Thyroid gland (tissue), 4 donors: Measurements from ENCODE around the gene CRIM1. TPM values are rescaled to one million over a fixed set of nuclear protein-coding genes. Genes with fewer than 3 reads are reported as not detected.
A peak's percentile ranks its signal among the peaks of the same experiment; 100 is the strongest.

Source experiments
- DNase-seq, 2 donors: peaks; one replicate each; pipeline ENCODE4 v3.0.0-alpha.2; 2019
- H3K27ac ChIP-seq, 3 donors: fragments of 200-600 bp; sonication (generic); 1 replicate in 2 of 3; 2 replicates in 1 of 3; pipeline ENCODE4 v1.5.1; 2016 to 2019; ENCODE audit warnings: mild to moderate bottlenecking in 1 of 3, moderate library complexity in 1 of 3
- H3K27me3 ChIP-seq: fragments of 200-600 bp; sonication (generic); one replicate; pipeline ENCODE4 v1.5.1; 2019
- H3K36me3 ChIP-seq, 2 donors: fragments of 200-600 bp; sonication (generic); one replicate each; pipeline ENCODE4 v1.5.1; 2016 to 2019
- H3K4me1 ChIP-seq, 2 donors: fragments of 200-600 bp; sonication (generic); one replicate each; pipeline ENCODE4 v1.5.1; 2017 to 2019
- H3K4me3 ChIP-seq, 3 donors: fragments of 200-600 bp; sonication (generic); replicated peaks in 1 of 3; 1 replicate in 2 of 3; 2 replicates in 1 of 3; pipeline ENCODE4 v1.5.1; 2016; ENCODE audit warnings: mild to moderate bottlenecking in 1 of 3
- H3K9me3 ChIP-seq: fragments of 200-600 bp; sonication (generic); one replicate; pipeline ENCODE4 v1.5.1; 2017
- POLR2A ChIP-seq, 2 donors: fragments of 450-650 bp; IDR thresholded peaks; one replicate each; pipeline ENCODE4 v1.6.1; 2017; ENCODE audit warnings: antibody characterized with exemption in 2 of 2, mild to moderate bottlenecking in 2 of 2, moderate library complexity in 1 of 2
- WGBS, 2 donors: methylation state at CpG; one replicate each; pipeline ENCODE4 v1.1.5; 2017; 5-methylcytosine and 5-hydroxymethylcytosine counted together
- intact Hi-C: fragments of 100-400 bp; cut with DNase I; formaldehyde crosslinking; loops from one replicate; pipeline ENCODE4 v1.15.1; 2023
- total RNA-seq, 4 donors: library from RNA; depleted of rRNA; stranded (reverse); fragments of >200 nt; gene quantifications; one replicate each; pipeline ENCODE4 v1.2.3, GENCODE V29; 2016
- TF ChIP-seq, protein P1 (sequence below), 6 experiments: fragments of 200-600 bp in 3 of 6; fragments of 450-650 bp in 3 of 6; sonication (generic) in 3 of 6; IDR thresholded peaks; one replicate each; pipeline ENCODE4 v1.5.1; 2016 to 2019; ENCODE audit warnings: antibody characterized with exemption in 6 of 6, mild to moderate bottlenecking in 2 of 6, inconsistent platforms in 1 of 6, moderate library complexity in 1 of 6

Gene CRIM1
- total RNA-seq, 4 donors from 2014 or later: 49.5 to 104 (median 71.5) TPM

- TF ChIP-seq POLR2A (IDR thresholded peaks at IDR 0.05): no peak
- TF ChIP-seq, protein P1, sequence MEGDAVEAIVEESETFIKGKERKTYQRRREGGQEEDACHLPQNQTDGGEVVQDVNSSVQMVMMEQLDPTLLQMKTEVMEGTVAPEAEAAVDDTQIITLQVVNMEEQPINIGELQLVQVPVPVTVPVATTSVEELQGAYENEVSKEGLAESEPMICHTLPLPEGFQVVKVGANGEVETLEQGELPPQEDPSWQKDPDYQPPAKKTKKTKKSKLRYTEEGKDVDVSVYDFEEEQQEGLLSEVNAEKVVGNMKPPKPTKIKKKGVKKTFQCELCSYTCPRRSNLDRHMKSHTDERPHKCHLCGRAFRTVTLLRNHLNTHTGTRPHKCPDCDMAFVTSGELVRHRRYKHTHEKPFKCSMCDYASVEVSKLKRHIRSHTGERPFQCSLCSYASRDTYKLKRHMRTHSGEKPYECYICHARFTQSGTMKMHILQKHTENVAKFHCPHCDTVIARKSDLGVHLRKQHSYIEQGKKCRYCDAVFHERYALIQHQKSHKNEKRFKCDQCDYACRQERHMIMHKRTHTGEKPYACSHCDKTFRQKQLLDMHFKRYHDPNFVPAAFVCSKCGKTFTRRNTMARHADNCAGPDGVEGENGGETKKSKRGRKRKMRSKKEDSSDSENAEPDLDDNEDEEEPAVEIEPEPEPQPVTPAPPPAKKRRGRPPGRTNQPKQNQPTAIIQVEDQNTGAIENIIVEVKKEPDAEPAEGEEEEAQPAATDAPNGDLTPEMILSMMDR (IDR thresholded peaks at IDR 0.05): no peak
- no peak overlapping the region for H3K4me3 ChIP-seq
- no peaks in the 10 kb centered on the region for H3K9me3 ChIP-seq
- 87 to 88% methylated on average over 6 of the region's 6 CpGs for WGBS, 2 donors
- intact Hi-C loops: loop anchor here (10.0 kb wide), 1 partner anchor 51 kb away; no protein-coding TSS in a partner anchor
- H3K36me3 ChIP-seq: no peaks in the 10 kb centered on the region
- no peak overlapping the region for H3K27ac ChIP-seq
- H3K4me1 ChIP-seq: peaks cover 38 to 76% of the 10 kb centered on the region in 2 donors
- H3K27me3 ChIP-seq: no peaks in the 10 kb centered on the region
- no peak for DNase-seq
Measured at GRCh38 chr2:36415381-36416022, 59.9 kb downstream of the CRIM1 start.

GRCh38 chr2:36416370-36417165 lies 61.0 kb downstream of the CRIM1 start:
- no peak for TF ChIP-seq POLR2A (IDR thresholded peaks at IDR 0.05)
- TF ChIP-seq, protein P1 (IDR thresholded peaks at IDR 0.05): no peak
- no peak for DNase-seq
- intact Hi-C loops: loop anchor here (10.0 kb wide), 1 partner anchor 52 kb away; no protein-coding TSS in a partner anchor
- Histone ChIP-seq H3K4me1 (peaks cover 33 to 69% of the 10 kb centered on the region in 2 donors), H3K9me3 (no peaks in the 10 kb centered on the region), H3K27me3 (no peaks in the 10 kb centered on the region), H3K4me3 (no peak overlapping the region), H3K36me3 (no peaks in the 10 kb centered on the region), H3K27ac (no peak overlapping the region)
- WGBS, 2 donors: 83 to 85% methylated on average over 8 of the region's 8 CpGs

DNA sequence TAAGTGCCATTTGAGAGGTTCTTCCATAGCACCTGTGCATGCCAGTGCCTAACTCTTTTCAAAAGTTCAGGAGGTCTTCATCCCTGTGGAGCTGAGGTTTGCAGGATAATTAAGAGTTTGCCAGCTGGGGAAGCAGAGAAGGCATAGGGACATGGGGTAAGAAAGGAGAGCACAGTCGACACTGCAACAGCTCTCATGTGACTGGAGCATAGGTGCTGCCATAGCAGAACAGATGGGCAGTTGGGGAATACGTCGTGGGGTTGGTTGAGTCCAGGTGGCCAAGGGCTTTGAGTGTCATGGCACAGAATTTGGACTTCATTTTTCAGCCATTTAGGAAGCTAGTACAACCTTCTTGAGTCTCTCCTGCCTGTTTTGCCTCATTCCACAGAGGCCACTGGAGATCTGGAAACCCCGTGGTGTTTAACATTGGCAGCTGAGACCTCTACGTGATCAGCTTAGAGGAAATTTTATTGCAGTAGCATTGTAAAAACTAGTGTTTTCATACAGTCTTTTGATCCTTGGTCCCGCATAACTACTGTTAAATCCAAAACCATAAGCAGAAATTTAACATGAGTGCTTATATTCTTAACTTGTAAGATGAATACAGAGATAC lies 65.1 kb downstream of the CRIM1 start:
- WGBS, 2 donors: 93 to 98% methylated on average over 6 of the region's 6 CpGs
- intact Hi-C loops: no loop called here

GRCh38 chr2:36421379-36421778 lies 65.8 kb downstream of the CRIM1 start:
- no peaks in the 10 kb centered on the region for H3K36me3 ChIP-seq
- H3K27me3 ChIP-seq: no peaks in the 10 kb centered on the region
- 97 to 100% methylated on average over 3 of the region's 3 CpGs for WGBS, 2 donors
- H3K4me1 ChIP-seq: peaks cover 18 to 45% of the 10 kb centered on the region in 2 donors
- no peak for DNase-seq
- TF ChIP-seq, protein P1 (IDR thresholded peaks at IDR 0.05): no peak
- TF ChIP-seq POLR2A (IDR thresholded peaks at IDR 0.05): no peak
- no peak overlapping the region for H3K4me3 ChIP-seq
- intact Hi-C loops: no loop called here
- no peak overlapping the region for H3K27ac ChIP-seq
- no peaks in the 10 kb centered on the region for H3K9me3 ChIP-seq

More for the DNA sequence above, 65.1 kb downstream of the CRIM1 start:
- DNase-seq: no peak
- Histone ChIP-seq H3K27ac (peak overlapping the region in 1 of 3 donors; percentile 5), H3K36me3 (no peaks in the 10 kb centered on the region), H3K27me3 (no peaks in the 10 kb centered on the region), H3K9me3 (no peaks in the 10 kb centered on the region), H3K4me1 (peaks cover 18 to 45% of the 10 kb centered on the region in 2 donors), H3K4me3 (no peak overlapping the region)
- TF ChIP-seq, protein P1 (IDR thresholded peaks at IDR 0.05): no peak
- no peak for TF ChIP-seq POLR2A (IDR thresholded peaks at IDR 0.05)
